HCT116 (cell line): ENCODE measurements around the gene CARMIL1. TPM values are rescaled to one million over a fixed set of nuclear protein-coding genes. Genes with fewer than 3 reads are reported as not detected.

Experiments used
- ATAC-seq: fragments of 200-7000 bp; cut with Tn5 transposase; 2 replicates; pipeline ENCODE4 v1.9.1; 2020; ENCODE audit warnings: mild to moderate bottlenecking, moderate library complexity
- BruUV-seq: library from RNA; stranded (reverse); fragments of 400-500 nt; replicated peaks from 2 replicates; lab custom pipeline; 2021; lab: Mats Ljungman, UMichigan
- CTCF ChIA-PET: fragments of 300-600 bp; sonication (Branson Sonifier 250); formaldehyde crosslinking; loops from one replicate; lab custom pipeline; 2021; ENCODE audit warnings: antibody characterized with exemption; lab: Charles Lee
- POLR2A ChIA-PET: fragments of 300-600, 350-600 bp; sonication (Branson Sonifier 250); formaldehyde crosslinking; loops from one replicate; lab custom pipeline; 2021; ENCODE audit warnings: antibody characterized with exemption; lab: Charles Lee
- RAD21 ChIA-PET, 2 experiments: fragments of 300-600 bp; sonication (Branson Sonifier 250); formaldehyde crosslinking; loops; one replicate each; lab custom pipeline; 2023; ENCODE audit warnings: low total read pairs in 2 of 2; ENCODE audit not compliant: uncharacterized antibody in 2 of 2, unreplicated experiment in 2 of 2, low non-redundant PET in 1 of 2; lab: Charles Lee
- DNase-seq: peaks from one replicate; pipeline ENCODE4 v3.0.0-alpha.2; 2010; ENCODE audit warnings: low read depth, low spot score
- H2AFZ ChIP-seq: fragments of 200-600 bp; shearing (Covaris generic), sonication (generic); 2 replicates; pipeline ENCODE4 v1.6.1; 2017; ENCODE audit warnings: low read depth, mixed run types, mixed read lengths, antibody characterized with exemption, low read length; ENCODE audit not compliant: poor library complexity, severe bottlenecking
- H3K27ac ChIP-seq: 2 replicates; pipeline ENCODE4 v1.5.1; 2012; ENCODE audit warnings: low read depth, low read length
- H3K27me3 ChIP-seq: fragments of 200-600 bp; sonication (generic); 2 replicates; pipeline ENCODE4 v1.6.1; 2016; ENCODE audit warnings: mixed run types, low read length, mixed read lengths; ENCODE audit not compliant: insufficient read depth
- H3K36me3 ChIP-seq, 2 experiments: fragments of 200-500 bp in 1 of 2; fragments of 200-600 bp in 1 of 2; sonication (Bioruptor generic) in 1 of 2; sonication (generic) in 1 of 2; 2 replicates each; pipeline versions ENCODE4 v1.5.1 to v1.6.1; 2014 to 2016; ENCODE audit warnings: low read length in 2 of 2, inconsistent platforms in 1 of 2, mixed read lengths in 1 of 2, mixed run types in 1 of 2; ENCODE audit not compliant: insufficient read depth in 2 of 2, control insufficient read depth in 1 of 2
- H3K4me1 ChIP-seq, 2 experiments: fragments of 200-600 bp in 1 of 2; sonication (generic) in 1 of 2; 2 replicates each; pipeline versions ENCODE4 v1.5.1 to v1.6.1; 2012 to 2017; ENCODE audit warnings: low read length in 2 of 2, inconsistent platforms in 1 of 2, mild to moderate bottlenecking in 1 of 2, mixed read lengths in 1 of 2, mixed run types in 1 of 2, moderate library complexity in 1 of 2; ENCODE audit not compliant: insufficient read depth in 2 of 2, control insufficient read depth in 1 of 2
- H3K4me2 ChIP-seq: fragments of 200-600 bp; sonication (generic); 2 replicates; pipeline ENCODE4 v1.6.1; 2017; ENCODE audit warnings: mixed run types, low read length, mixed read lengths
- H3K4me3 ChIP-seq, 2 experiments: fragments of 200-600 bp in 1 of 2; sonication (generic) in 1 of 2; replicated peaks in 1 of 2; 2 replicates each; pipeline ENCODE4 v1.5.1; 2011 to 2016; ENCODE audit warnings: low read length in 2 of 2, control low read depth in 1 of 2, low read depth in 1 of 2, mild to moderate bottlenecking in 1 of 2, mixed read lengths in 1 of 2, mixed run types in 1 of 2
- H3K79me2 ChIP-seq: fragments of 200-600 bp; sonication (generic); 2 replicates; pipeline ENCODE4 v1.6.1; 2017; ENCODE audit warnings: mild to moderate bottlenecking, mixed run types, low read length, moderate library complexity, mixed read lengths; ENCODE audit not compliant: insufficient read depth
- H3K9ac ChIP-seq: fragments of 200-600 bp; sonication (generic); 2 replicates; pipeline ENCODE4 v1.6.1; 2016; ENCODE audit warnings: low read length, mixed read lengths
- H3K9me2 ChIP-seq: fragments of 200-600 bp; sonication (generic), shearing (Covaris generic); 2 replicates; pipeline ENCODE4 v1.6.1; 2017; ENCODE audit warnings: mixed run types, mild to moderate bottlenecking, moderate library complexity; ENCODE audit not compliant: insufficient read depth
- H3K9me3 ChIP-seq, 2 experiments: fragments of 200-500 bp in 1 of 2; fragments of 200-600 bp in 1 of 2; sonication (Bioruptor generic) in 1 of 2; sonication (generic) in 1 of 2; 2 replicates each; pipeline ENCODE4 v1.6.1; 2014 to 2017; ENCODE audit warnings: low read length in 2 of 2, mixed read lengths in 2 of 2, inconsistent platforms in 1 of 2, low read depth in 1 of 2, mild to moderate bottlenecking in 1 of 2, mixed run types in 1 of 2, moderate library complexity in 1 of 2; ENCODE audit not compliant: control insufficient read depth in 1 of 2, insufficient read depth in 1 of 2
- H4K20me1 ChIP-seq: fragments of 200-600 bp; sonication (generic), shearing (Covaris generic); 2 replicates; pipeline ENCODE4 v1.6.1; 2017; ENCODE audit warnings: mixed run types, mild to moderate bottlenecking, moderate library complexity; ENCODE audit not compliant: insufficient read depth
- CBX3 ChIP-seq: IDR thresholded peaks from 2 replicates; pipeline ENCODE4 v1.6.1; 2012; ENCODE audit warnings: low read depth
- CEBPB ChIP-seq: IDR thresholded peaks from 2 replicates; pipeline ENCODE4 v1.6.1; 2012; ENCODE audit warnings: low read depth
- EGR1 ChIP-seq: IDR thresholded peaks from 2 replicates; pipeline ENCODE4 v1.6.1; 2012; ENCODE audit warnings: low read depth
- ELF1 ChIP-seq: IDR thresholded peaks from 2 replicates; pipeline ENCODE4 v1.6.1; 2012; ENCODE audit warnings: low read depth, borderline replicate concordance
- EZH2 ChIP-seq: fragments of 200-600 bp; sonication (generic); IDR thresholded peaks from 2 replicates; pipeline ENCODE4 v1.6.1; 2017; ENCODE audit warnings: antibody characterized with exemption, mixed run types
- EZH2phosphoT487 ChIP-seq: fragments of 200-600 bp; IDR thresholded peaks from 2 replicates; pipeline ENCODE4 v1.6.1; 2018; ENCODE audit warnings: antibody characterized with exemption, borderline replicate concordance
- FOSL1 ChIP-seq: IDR thresholded peaks from 2 replicates; pipeline ENCODE4 v1.6.1; 2012; ENCODE audit warnings: low read depth
- JUND ChIP-seq: IDR thresholded peaks from 2 replicates; pipeline ENCODE4 v1.6.1; 2012
- POLR2A ChIP-seq: IDR thresholded peaks from 2 replicates; pipeline ENCODE4 v1.7.0; 2011; ENCODE audit warnings: borderline replicate concordance; ENCODE audit not compliant: insufficient read depth, insufficient read length; ENCODE audit errors: extremely low read depth
- RAD21 ChIP-seq: IDR thresholded peaks from 2 replicates; pipeline ENCODE4 v1.6.1; 2012; ENCODE audit warnings: low read depth, mild to moderate bottlenecking
- SIN3A ChIP-seq: IDR thresholded peaks from 2 replicates; pipeline ENCODE4 v1.6.1; 2012; ENCODE audit warnings: low read depth
- SRF ChIP-seq: IDR thresholded peaks from 2 replicates; pipeline ENCODE4 v1.6.1; 2012; ENCODE audit warnings: low read depth
- TCF7L2 ChIP-seq: IDR thresholded peaks from 2 replicates; pipeline ENCODE4 v1.7.0; 2011; ENCODE audit warnings: borderline replicate concordance, inconsistent platforms; ENCODE audit not compliant: insufficient read depth, insufficient read length; ENCODE audit errors: extremely low read depth
- YY1 ChIP-seq: IDR thresholded peaks from 2 replicates; pipeline ENCODE4 v1.6.1; 2011; ENCODE audit warnings: low read length, low read depth, moderate library complexity, mild to moderate bottlenecking; ENCODE audit not compliant: insufficient replicate concordance; ENCODE audit errors: extremely low read depth
- ZFX ChIP-seq: fragments of 450-650 bp; IDR thresholded peaks from 2 replicates; pipeline ENCODE4 v1.6.1; 2017
- intact Hi-C: fragments of 100-400 bp; cut with micrococcal nuclease; formaldehyde crosslinking; loops from 2 replicates; pipeline ENCODE4 v1.10.0; 2022
- total RNA-seq: library from RNA; stranded (reverse); gene quantifications from one replicate; pipeline ENCODE4 v1.2.1, GENCODE V29; 2021; ENCODE audit not compliant: unreplicated experiment
- TF ChIP-seq, protein P1 (sequence below), 3 experiments: fragments of 200-600 bp in 1 of 3; sonication (generic) in 1 of 3; IDR thresholded peaks in 2 of 3; conservative IDR thresholded peaks in 1 of 3; 2 replicates each; pipeline ENCODE4 v1.5.1; 2012 to 2017; ENCODE audit warnings: low read depth in 2 of 3, low read length in 2 of 3, antibody characterized with exemption in 1 of 3, borderline replicate concordance in 1 of 3, control low read depth in 1 of 3, mild to moderate bottlenecking in 1 of 3, mixed read lengths in 1 of 3, mixed run types in 1 of 3, moderate library complexity in 1 of 3; ENCODE audit not compliant: insufficient read depth in 1 of 3
- TF ChIP-seq, protein P2 (sequence below): IDR thresholded peaks from 2 replicates; pipeline ENCODE4 v1.6.1; 2012
- TF ChIP-seq, protein P3 (sequence below): IDR thresholded peaks from 2 replicates; pipeline ENCODE4 v1.6.1; 2011; ENCODE audit warnings: mild to moderate bottlenecking, low read length, moderate library complexity; ENCODE audit not compliant: insufficient replicate concordance; ENCODE audit errors: extremely low read depth
- TF ChIP-seq, protein P4 (sequence below): IDR thresholded peaks from 2 replicates; pipeline ENCODE4 v1.6.1; 2012; ENCODE audit warnings: low read depth

The CARMIL1 gene
- total RNA-seq, 1 experiment from 2014 or later: 21.7 TPM

DNA sequence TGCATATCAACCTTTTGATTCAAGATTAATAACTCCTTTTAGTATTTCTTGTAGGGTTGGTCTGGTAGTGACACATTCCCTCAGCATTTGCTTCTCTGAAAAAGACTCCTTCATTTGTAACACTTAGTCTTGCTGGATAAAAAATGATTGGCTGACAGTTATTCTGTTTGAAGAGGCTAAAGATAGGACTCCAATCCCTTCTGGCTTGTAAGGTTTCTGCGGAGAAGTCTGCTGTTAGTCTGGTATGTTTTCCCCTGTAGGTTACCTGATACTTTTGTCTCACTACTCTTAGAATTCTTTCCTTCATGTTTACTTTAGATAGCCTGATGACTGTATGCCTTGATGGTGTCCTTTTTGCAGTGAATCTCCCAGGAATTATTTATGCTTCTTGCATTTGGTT is 96.0 kb downstream of the CARMIL1 start:
- intact Hi-C loops: no loop called here
- Histone ChIP-seq H3K9me2 (no peaks in the 10 kb centered on the region), H3K27me3 (no peaks in the 10 kb centered on the region), H3K36me3 (no peaks in the 10 kb centered on the region), H2AFZ (no peak overlapping the region), H3K9ac (no peak overlapping the region), H3K4me2 (no peak overlapping the region), H3K27ac (no peak overlapping the region), H3K79me2 (peaks cover 17% of the 10 kb centered on the region), H3K4me1 (no peaks in the 10 kb centered on the region), H3K4me3 (no peak overlapping the region), H3K9me3 (no peaks in the 10 kb centered on the region), H4K20me1 (no peaks in the 10 kb centered on the region)
- ChIA-PET RAD21 (no interaction called here), POLR2A (no interaction called here), CTCF (no interaction called here)
- TF ChIP-seq EGR1: no peak
- no peak for TF ChIP-seq RAD21
- no peak for TF ChIP-seq YY1
- TF ChIP-seq JUND: no peak
- TF ChIP-seq ZFX: no peak
- TF ChIP-seq, protein P1, sequence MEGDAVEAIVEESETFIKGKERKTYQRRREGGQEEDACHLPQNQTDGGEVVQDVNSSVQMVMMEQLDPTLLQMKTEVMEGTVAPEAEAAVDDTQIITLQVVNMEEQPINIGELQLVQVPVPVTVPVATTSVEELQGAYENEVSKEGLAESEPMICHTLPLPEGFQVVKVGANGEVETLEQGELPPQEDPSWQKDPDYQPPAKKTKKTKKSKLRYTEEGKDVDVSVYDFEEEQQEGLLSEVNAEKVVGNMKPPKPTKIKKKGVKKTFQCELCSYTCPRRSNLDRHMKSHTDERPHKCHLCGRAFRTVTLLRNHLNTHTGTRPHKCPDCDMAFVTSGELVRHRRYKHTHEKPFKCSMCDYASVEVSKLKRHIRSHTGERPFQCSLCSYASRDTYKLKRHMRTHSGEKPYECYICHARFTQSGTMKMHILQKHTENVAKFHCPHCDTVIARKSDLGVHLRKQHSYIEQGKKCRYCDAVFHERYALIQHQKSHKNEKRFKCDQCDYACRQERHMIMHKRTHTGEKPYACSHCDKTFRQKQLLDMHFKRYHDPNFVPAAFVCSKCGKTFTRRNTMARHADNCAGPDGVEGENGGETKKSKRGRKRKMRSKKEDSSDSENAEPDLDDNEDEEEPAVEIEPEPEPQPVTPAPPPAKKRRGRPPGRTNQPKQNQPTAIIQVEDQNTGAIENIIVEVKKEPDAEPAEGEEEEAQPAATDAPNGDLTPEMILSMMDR (IDR thresholded peaks at IDR 0.05 in 2 of 3, conservative IDR thresholded peaks at IDR 0.05 in 1 of 3; ENCODE audit: borderline replicate concordance in 1 of 3, insufficient read depth in 1 of 3, low read depth in 2 of 3, low read length in 2 of 3): no peak
- TF ChIP-seq, protein P2, sequence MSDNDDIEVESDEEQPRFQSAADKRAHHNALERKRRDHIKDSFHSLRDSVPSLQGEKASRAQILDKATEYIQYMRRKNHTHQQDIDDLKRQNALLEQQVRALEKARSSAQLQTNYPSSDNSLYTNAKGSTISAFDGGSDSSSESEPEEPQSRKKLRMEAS: no peak
- no peak for TF ChIP-seq CBX3
- TF ChIP-seq FOSL1: no peak
- no peak for TF ChIP-seq EZH2
- TF ChIP-seq CEBPB: no peak
- TF ChIP-seq, protein P3, sequence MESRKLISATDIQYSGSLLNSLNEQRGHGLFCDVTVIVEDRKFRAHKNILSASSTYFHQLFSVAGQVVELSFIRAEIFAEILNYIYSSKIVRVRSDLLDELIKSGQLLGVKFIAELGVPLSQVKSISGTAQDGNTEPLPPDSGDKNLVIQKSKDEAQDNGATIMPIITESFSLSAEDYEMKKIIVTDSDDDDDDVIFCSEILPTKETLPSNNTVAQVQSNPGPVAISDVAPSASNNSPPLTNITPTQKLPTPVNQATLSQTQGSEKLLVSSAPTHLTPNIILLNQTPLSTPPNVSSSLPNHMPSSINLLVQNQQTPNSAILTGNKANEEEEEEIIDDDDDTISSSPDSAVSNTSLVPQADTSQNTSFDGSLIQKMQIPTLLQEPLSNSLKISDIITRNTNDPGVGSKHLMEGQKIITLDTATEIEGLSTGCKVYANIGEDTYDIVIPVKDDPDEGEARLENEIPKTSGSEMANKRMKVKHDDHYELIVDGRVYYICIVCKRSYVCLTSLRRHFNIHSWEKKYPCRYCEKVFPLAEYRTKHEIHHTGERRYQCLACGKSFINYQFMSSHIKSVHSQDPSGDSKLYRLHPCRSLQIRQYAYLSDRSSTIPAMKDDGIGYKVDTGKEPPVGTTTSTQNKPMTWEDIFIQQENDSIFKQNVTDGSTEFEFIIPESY: no peak
- TF ChIP-seq SRF: no peak
- no peak for TF ChIP-seq ELF1
- no peak for TF ChIP-seq SIN3A
- TF ChIP-seq, protein P4, sequence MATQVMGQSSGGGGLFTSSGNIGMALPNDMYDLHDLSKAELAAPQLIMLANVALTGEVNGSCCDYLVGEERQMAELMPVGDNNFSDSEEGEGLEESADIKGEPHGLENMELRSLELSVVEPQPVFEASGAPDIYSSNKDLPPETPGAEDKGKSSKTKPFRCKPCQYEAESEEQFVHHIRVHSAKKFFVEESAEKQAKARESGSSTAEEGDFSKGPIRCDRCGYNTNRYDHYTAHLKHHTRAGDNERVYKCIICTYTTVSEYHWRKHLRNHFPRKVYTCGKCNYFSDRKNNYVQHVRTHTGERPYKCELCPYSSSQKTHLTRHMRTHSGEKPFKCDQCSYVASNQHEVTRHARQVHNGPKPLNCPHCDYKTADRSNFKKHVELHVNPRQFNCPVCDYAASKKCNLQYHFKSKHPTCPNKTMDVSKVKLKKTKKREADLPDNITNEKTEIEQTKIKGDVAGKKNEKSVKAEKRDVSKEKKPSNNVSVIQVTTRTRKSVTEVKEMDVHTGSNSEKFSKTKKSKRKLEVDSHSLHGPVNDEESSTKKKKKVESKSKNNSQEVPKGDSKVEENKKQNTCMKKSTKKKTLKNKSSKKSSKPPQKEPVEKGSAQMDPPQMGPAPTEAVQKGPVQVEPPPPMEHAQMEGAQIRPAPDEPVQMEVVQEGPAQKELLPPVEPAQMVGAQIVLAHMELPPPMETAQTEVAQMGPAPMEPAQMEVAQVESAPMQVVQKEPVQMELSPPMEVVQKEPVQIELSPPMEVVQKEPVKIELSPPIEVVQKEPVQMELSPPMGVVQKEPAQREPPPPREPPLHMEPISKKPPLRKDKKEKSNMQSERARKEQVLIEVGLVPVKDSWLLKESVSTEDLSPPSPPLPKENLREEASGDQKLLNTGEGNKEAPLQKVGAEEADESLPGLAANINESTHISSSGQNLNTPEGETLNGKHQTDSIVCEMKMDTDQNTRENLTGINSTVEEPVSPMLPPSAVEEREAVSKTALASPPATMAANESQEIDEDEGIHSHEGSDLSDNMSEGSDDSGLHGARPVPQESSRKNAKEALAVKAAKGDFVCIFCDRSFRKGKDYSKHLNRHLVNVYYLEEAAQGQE: no peak
- no peak for TF ChIP-seq TCF7L2
- no peak for TF ChIP-seq POLR2A
- no peak for TF ChIP-seq EZH2phosphoT487
- ATAC-seq (no peak), DNase-seq (no peak)
- BruUV-seq: no TSS peak
